ENCODE results near the gene RERE. TPM values are rescaled to one million over a fixed set of nuclear protein-coding genes. Genes with fewer than 3 reads are reported as not detected.

RERE gene
- total RNA-seq, 3 donors from 2014 or later: 99.5 to 204 (median 174) TPM

DNA sequence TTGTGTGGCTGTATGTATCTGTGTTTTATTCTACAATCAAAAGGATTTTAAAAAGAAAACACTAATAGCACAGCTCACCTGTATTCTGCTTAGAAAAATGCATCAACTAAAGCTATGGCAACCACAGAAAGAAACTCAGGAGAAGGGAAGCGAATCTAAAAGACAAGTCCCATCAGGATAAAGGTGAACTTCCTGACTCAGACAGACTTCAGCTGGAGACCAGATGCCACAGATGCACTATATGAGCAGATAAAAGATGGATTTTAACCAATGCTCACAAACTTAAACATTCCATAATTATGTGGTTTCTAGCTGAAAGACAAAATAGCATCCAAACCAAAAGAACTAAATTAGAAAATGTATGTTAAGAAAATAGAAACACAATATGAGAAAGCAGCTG, 231.0 kb downstream of the RERE start:
- no peak for DNase-seq
- intact Hi-C loops (cut with DNase I, micrococcal nuclease): no loop called here
- no peak for ATAC-seq
- H3K4me3 ChIP-seq: no peak overlapping the region
- H3K4me1 ChIP-seq (ENCODE audit: low read depth): peaks cover 4% of the 10 kb centered on the region
- TF ChIP-seq, protein P1, sequence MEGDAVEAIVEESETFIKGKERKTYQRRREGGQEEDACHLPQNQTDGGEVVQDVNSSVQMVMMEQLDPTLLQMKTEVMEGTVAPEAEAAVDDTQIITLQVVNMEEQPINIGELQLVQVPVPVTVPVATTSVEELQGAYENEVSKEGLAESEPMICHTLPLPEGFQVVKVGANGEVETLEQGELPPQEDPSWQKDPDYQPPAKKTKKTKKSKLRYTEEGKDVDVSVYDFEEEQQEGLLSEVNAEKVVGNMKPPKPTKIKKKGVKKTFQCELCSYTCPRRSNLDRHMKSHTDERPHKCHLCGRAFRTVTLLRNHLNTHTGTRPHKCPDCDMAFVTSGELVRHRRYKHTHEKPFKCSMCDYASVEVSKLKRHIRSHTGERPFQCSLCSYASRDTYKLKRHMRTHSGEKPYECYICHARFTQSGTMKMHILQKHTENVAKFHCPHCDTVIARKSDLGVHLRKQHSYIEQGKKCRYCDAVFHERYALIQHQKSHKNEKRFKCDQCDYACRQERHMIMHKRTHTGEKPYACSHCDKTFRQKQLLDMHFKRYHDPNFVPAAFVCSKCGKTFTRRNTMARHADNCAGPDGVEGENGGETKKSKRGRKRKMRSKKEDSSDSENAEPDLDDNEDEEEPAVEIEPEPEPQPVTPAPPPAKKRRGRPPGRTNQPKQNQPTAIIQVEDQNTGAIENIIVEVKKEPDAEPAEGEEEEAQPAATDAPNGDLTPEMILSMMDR (IDR thresholded peaks at IDR 0.05): no peak
- H3K9me3 ChIP-seq: no peaks in the 10 kb centered on the region
- no peaks in the 10 kb centered on the region for H3K36me3 ChIP-seq (ENCODE audit: low read depth)

DNA sequence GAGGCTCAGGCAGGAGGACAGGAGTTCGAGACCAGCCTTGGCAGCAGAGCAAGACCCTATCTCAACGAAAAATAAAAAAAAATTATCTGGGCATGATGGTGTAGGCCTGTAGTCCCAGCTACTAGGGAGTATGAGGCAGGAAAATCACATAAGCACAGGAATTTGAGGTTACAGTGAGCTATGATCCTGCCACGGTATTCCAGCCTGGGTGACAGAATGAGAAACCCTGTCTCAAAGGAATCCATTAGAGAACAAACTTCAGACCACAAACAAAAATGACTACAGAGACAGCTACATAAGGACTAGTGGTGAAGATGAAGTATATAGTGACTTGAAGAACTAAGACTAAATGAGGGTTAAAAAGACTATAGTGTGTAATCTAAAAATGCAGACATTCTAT, 233.1 kb downstream of the RERE start:
- H3K9me3 ChIP-seq: no peaks in the 10 kb centered on the region
- H3K36me3 ChIP-seq (ENCODE audit: low read depth): no peaks in the 10 kb centered on the region
- H3K4me1 ChIP-seq (ENCODE audit: low read depth): no peaks in the 10 kb centered on the region
- DNase-seq: no peak
- no peak overlapping the region for H3K4me3 ChIP-seq
- TF ChIP-seq, protein P1 (IDR thresholded peaks at IDR 0.05): no peak
- intact Hi-C loops (cut with DNase I, micrococcal nuclease): no loop called here
- ATAC-seq: no peak

DNA sequence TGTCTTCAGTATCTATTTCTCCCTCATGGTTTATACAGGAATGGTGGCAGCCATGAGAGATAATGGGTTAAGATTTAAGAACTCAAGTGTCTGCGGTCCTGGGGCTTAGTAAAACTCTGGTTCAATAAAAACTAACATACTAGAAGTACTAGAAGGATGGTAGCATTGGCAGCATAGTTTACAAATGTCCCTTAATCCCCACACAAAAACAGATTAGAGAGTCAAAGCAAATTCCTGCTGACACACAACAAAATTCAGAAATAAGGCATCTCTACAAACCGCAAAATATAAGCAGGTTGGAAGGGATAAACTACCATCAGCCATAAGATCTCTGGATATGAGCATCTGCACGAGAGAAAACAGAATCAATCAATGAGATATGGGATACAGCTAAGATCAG, 234.4 kb downstream of the RERE start:
- Histone ChIP-seq H3K4me1 (ENCODE audit: low read depth) (no peaks in the 10 kb centered on the region), H3K4me3 (no peak overlapping the region), H3K36me3 (ENCODE audit: low read depth) (no peaks in the 10 kb centered on the region), H3K9me3 (no peaks in the 10 kb centered on the region)
- intact Hi-C loops (cut with DNase I, micrococcal nuclease): no loop called here
- no peak for DNase-seq
- TF ChIP-seq, protein P1 (IDR thresholded peaks at IDR 0.05): no peak
- no peak for ATAC-seq

DNA sequence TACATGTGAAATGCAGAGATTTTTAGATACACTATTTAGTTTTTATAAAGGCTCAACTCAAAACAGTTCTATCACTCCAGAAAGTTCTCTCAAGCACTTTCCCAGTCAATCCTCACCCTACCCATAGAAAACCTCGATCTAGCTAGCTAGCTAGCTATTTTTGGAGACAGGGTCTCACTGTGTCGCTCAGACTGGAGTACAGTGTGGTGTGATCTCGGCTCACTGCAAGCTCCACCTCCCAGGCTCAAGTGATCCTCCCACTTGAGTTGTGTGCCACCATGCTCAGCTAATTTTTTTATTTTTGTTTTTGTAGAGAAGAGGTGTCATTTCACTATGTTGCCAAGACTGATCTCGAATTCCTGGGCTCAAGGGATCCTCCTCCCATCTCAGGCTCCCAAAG, 236.9 kb downstream of the RERE start:
- H3K9me3 ChIP-seq: no peaks in the 10 kb centered on the region
- no peaks in the 10 kb centered on the region for H3K36me3 ChIP-seq (ENCODE audit: low read depth)
- DNase-seq: no peak
- no peak for ATAC-seq
- intact Hi-C loops (cut with DNase I, micrococcal nuclease): no loop called here
- TF ChIP-seq, protein P1 (IDR thresholded peaks at IDR 0.05): no peak
- H3K4me1 ChIP-seq (ENCODE audit: low read depth): no peaks in the 10 kb centered on the region
- no peak overlapping the region for H3K4me3 ChIP-seq

DNA sequence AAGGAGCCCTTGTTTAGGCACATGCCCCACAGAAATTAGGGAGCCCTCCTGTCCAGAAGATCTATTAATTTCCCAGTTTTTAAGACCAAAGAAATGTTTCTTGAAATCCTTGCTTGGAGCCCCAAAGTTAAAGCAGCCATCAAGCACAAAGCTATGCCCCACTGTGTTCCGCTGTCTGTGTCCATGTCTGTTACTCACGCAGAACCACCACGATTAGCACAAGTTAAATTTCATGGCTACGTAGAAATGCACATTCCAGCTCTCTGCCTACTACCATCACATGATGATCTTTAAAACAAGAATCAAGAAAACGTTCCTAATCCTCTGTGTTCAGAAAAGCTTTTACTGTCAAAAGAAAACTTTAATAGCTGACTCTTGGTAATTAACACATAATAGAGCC, 238.5 kb downstream of the RERE start:
- intact Hi-C loops (cut with DNase I, micrococcal nuclease): no loop called here
- ATAC-seq: no peak
- Histone ChIP-seq H3K9me3 (no peaks in the 10 kb centered on the region), H3K36me3 (ENCODE audit: low read depth) (no peaks in the 10 kb centered on the region), H3K4me3 (no peak overlapping the region), H3K4me1 (ENCODE audit: low read depth) (no peaks in the 10 kb centered on the region)
- TF ChIP-seq, protein P1 (IDR thresholded peaks at IDR 0.05): no peak
- no peak for DNase-seq

Measured in mucosa of descending colon (tissue), 3 donors.